Mesodermal cell (in vitro differentiated cells): ENCODE results near the gene UGDH. TPM values are rescaled to one million over a fixed set of nuclear protein-coding genes. Genes with fewer than 3 reads are reported as not detected.

Experiments
- H3K27ac ChIP-seq: 2 replicates; pipeline ENCODE4 v1.7.0; 2013; ENCODE audit warnings: mild to moderate bottlenecking, low read depth, low read length, moderate library complexity; ENCODE audit not compliant: severe bottlenecking
- H3K36me3 ChIP-seq: 2 replicates; pipeline ENCODE4 v1.7.1; 2013; ENCODE audit warnings: mild to moderate bottlenecking, low read length, moderate library complexity; ENCODE audit not compliant: control insufficient read depth, insufficient read depth
- H3K4me1 ChIP-seq: one replicate; pipeline ENCODE4 v1.7.1; 2013; ENCODE audit warnings: mild to moderate bottlenecking, low read length; ENCODE audit not compliant: insufficient read depth, control insufficient read depth, poor library complexity, severe bottlenecking
- H3K4me3 ChIP-seq: 2 replicates; pipeline ENCODE4 v1.7.0; 2013; ENCODE audit warnings: low read length, control low read depth, mild to moderate bottlenecking; ENCODE audit not compliant: insufficient read depth, poor library complexity, severe bottlenecking; ENCODE audit errors: extremely low read depth
- H3K9me3 ChIP-seq: 2 replicates; pipeline ENCODE4 v1.7.1; 2013; ENCODE audit warnings: mild to moderate bottlenecking, low read length, moderate library complexity; ENCODE audit not compliant: control insufficient read depth
- WGBS, 2 experiments: methylation state at CpG; one replicate each; pipeline ENCODE4 v1.1.5; 2013; ENCODE audit warnings: missing lambda C conversion rate in 2 of 2; ENCODE audit not compliant: insufficient coverage in 2 of 2; 5-methylcytosine and 5-hydroxymethylcytosine counted together
- polyA plus RNA-seq, 2 experiments: library from polyadenylated mRNA; stranded (reverse); fragments of 50-300 nt; gene quantifications; one replicate each; pipeline ENCODE4 v1.2.3, GENCODE V29; 2013

The UGDH gene
- polyA plus RNA-seq (2013, experiment 1 of 2) = 44.7 TPM
- polyA plus RNA-seq (2013, experiment 2 of 2) = 48.9 TPM

DNA sequence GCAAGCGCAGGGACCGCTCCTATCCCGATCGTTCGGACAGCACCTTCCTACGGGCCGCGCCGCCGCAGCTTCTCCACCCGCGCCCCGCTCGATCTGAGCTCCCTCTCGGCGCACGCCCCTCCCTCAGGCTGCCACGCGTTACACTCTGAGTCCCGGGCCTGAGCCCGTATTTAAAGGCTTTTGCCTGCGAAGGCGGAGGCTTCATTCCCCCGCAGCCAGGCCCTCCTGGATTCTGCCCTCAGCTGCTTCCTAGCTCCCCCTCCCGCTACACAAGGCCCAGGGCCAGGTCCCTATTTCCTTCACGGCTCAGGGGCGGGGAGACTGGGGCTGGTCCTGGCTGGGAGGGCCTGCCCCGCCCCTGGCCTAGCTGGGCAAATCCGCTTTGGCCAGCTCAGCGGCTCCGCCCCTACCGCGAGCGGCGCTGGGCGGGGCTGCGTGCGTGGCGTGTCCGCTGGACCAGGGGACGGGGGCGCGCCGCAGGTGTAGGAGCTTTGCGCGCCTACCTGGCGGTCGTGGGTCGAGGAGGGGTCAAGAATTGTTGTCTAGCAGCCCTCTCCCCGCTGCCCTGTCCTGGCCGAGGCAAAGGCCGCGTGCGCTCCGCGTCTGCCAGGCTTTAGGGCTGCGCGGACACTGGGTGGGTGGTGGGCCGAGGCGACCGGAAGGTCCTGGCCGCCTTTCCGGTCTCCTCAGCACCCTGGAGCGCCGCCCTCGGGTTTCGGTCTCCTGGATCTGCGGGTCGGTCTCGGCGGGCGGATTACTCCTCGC is at the start of gene UGDH:
TSS of gene UGDH (minus strand) at position 144 of the 765 bp plus-strand sequence. CDS start 5,927 bp downstream, outside the sequence.
- Histone ChIP-seq H3K9me3 (peaks cover 11% of the 10 kb centered on the region), H3K4me3 (peak within 1 kb of the TSS; percentile 92), H3K36me3 (peaks cover 49% of the 10 kb centered on the region), H3K4me1 (peaks cover 6% of the 10 kb centered on the region), H3K27ac (peak within 1 kb of the TSS; percentile 94)
- WGBS, 2 experiments = 0% methylated on average over 58 to 60 of the region's 73 CpGs

DNA sequence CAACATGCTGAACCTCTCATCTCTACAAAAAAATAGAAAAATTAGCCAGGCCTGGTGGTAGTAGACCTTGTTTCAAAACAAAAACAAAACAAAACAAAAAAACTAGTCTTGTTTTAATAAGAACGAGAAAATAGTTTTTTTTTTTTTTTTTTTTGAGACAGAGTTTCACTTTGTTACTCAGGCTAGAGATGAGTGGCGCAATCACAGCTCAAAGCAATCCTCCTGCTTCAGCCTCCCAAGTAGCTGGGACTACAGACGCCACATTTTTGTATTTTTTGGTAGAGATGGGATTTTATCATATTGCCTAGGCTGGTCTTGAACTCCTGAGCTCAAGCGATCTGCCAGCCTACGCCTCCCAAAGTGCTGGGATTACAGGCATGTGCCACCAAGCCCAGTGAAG is 47.7 kb upstream of the UGDH start:
- Histone ChIP-seq H3K4me3 (no peak overlapping the region), H3K9me3 (no peaks in the 10 kb centered on the region), H3K27ac (no peak overlapping the region), H3K36me3 (peaks cover 5% of the 10 kb centered on the region), H3K4me1 (peaks cover 4% of the 10 kb centered on the region)
- WGBS, 2 experiments = 80% methylated on average over 1 of the region's 5 CpGs; no CpG with 5 or more reads in 1 of the 2 experiments

DNA sequence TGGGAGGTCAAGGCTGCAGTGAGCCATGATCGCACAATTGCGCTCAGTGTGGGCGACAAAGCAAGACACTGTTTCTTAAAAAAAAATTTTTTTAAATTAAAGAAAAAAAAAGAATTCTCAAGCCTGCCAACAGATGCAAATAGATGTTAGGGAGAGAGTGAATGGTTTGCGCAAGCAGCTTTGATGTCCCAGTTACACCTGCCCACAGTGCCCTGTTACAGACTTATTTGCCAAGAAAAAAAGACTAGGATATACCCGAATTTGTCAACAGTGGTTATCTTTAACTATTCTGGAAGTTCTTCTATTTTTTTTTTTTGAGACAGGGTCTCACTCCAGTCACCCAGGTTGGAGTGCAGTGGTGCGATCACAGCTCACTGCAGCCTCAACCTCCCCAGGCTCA is 44.3 kb upstream of the UGDH start:
- 75 to 90% methylated on average over 2 of the region's 6 CpGs for WGBS, 2 experiments
- H3K36me3 ChIP-seq = peaks cover 5% of the 10 kb centered on the region
- peaks cover 4% of the 10 kb centered on the region for H3K4me1 ChIP-seq
- H3K27ac ChIP-seq = no peak overlapping the region
- no peak overlapping the region for H3K4me3 ChIP-seq
- no peaks in the 10 kb centered on the region for H3K9me3 ChIP-seq

DNA sequence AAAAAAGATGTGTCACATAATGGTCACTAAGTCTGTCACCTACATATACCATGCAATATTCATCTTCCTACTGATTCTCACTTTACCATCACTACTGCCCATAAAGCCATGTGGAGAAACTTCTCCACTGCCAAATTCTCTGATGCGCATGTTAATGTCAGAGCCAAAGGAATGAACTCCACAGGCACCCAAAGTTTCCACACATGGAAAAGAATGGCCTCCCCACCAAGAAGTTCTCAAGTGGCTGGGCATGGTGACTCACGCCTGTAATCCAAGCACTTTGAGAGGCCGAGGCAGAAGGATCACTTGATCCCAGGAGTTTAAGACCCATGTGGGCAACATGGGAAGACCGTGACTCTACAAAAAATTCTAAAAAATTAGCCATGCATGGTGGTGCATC is 43.8 kb upstream of the UGDH start:
- Histone ChIP-seq H3K4me1 (peaks cover 4% of the 10 kb centered on the region), H3K27ac (no peak overlapping the region), H3K36me3 (peaks cover 5% of the 10 kb centered on the region), H3K9me3 (peaks cover 1% of the 10 kb centered on the region), H3K4me3 (no peak overlapping the region)
- 83 to 100% methylated on average over 3 to 4 of the region's 4 CpGs for WGBS, 2 experiments

DNA sequence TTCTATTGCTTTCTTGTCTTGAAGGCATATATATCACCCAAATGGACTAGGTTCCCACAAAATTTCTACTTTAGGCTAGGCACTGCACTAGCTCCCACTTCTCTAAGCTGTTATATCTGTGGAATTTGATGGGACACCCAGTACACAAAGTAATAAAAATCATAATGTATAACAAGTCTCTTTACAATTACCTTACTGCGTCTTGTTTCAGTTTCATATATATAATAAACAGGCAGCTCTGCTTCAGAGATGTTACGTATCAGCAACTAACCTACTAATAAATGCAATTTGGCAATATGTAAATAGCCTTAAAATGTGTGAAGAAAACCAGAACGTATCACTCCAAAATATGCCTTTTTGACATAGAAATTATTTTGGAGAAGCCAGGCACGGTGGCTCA is 42.0 kb upstream of the UGDH start:
- Histone ChIP-seq H3K27ac (no peak overlapping the region), H3K36me3 (peaks cover 18% of the 10 kb centered on the region), H3K4me3 (no peak overlapping the region), H3K9me3 (peaks cover 13% of the 10 kb centered on the region), H3K4me1 (peaks cover 4% of the 10 kb centered on the region)
- WGBS, 2 experiments = 90 to 100% methylated on average over 1 of the region's 4 CpGs

DNA sequence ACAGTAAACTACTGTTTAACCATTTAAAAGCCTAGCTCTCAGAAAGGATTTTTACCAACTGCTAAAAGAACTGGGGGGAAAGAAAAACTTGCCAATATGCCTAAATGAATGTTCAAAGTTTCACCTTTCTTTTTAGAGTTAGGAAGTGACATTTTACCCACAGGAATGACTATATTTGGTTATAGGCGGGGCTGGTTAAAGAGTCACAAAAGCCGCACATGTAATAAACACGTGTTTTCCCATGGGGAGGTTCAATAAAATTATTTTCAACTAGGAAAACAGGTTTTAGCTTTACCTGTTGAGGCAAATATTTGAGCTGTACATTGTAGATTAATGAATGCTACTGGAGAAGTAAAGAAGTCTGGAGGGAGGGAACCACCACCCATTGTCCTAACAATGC is 41.6 kb upstream of the UGDH start:
- peaks cover 13% of the 10 kb centered on the region for H3K9me3 ChIP-seq
- WGBS, 2 experiments = 100% methylated on average over 1 of the region's 3 CpGs; no CpG with 5 or more reads in 1 of the 2 experiments
- peaks cover 19% of the 10 kb centered on the region for H3K36me3 ChIP-seq
- H3K27ac ChIP-seq = no peak overlapping the region
- peaks cover 4% of the 10 kb centered on the region for H3K4me1 ChIP-seq
- no peak overlapping the region for H3K4me3 ChIP-seq

DNA sequence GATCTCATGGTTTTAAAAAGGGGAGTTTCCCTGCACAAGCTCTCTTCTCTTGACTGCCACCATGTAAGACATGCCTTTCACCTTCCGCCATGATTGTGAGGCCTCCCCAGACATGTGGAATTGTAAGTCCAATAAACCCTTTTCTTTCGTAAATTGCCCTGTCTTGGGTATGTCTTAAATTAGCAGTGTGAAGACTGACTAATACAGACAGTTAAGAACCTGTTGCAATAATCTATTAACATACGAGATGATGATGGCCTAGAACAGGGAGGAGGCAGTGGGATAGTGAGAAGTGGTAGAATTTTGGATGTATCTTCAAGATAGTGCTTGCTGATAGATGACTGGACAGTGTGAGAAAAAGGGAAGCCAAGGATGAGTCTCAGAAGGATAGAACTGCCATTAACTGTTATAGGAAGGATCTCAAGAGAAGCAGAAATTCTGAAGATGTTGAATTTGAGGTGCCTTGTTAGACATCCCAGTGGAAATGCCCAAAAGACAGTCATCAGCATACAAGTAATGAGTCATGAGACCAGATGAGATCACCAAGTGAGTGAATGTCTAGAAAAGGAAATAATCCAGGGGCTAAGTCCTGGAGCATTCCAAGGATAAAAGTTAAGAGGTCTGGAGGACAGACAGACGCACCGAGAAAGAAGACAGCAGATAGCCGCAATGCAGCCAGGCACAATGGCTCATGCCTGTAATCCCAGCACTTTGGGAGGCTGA is 38.8 kb upstream of the UGDH start:
- no peak overlapping the region for H3K4me3 ChIP-seq
- 89 to 95% methylated on average over 4 to 5 of the region's 6 CpGs for WGBS, 2 experiments
- H3K36me3 ChIP-seq = peaks cover 17% of the 10 kb centered on the region
- H3K9me3 ChIP-seq = peaks cover 13% of the 10 kb centered on the region
- peaks cover 2% of the 10 kb centered on the region for H3K4me1 ChIP-seq
- H3K27ac ChIP-seq = no peak overlapping the region

DNA sequence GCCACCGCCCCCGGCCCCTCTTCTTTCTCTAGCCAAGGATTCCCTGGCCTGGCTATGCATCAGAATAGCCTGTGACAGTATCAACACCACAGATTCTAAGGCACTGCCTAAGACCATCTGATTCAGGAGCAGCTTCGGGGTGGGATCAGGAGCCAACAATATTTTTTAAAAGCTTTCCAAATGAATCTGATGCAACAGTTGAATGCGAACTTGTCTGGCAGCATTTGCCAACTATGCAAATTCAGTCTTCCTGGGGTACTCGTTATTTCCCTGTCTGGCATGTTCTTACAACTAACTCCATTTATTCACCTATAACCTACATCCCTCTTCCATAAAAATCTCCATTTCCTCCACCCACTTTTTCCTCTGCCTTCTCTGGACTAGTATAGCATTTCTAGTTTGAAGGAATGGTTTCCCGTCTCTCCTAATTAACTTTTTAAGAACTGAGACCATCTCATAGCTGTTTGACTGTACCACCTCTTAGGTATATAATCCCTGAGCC is 36.2 kb upstream of the UGDH start:
- Histone ChIP-seq H3K9me3 (peaks cover 13% of the 10 kb centered on the region), H3K27ac (no peak overlapping the region)

DNA sequence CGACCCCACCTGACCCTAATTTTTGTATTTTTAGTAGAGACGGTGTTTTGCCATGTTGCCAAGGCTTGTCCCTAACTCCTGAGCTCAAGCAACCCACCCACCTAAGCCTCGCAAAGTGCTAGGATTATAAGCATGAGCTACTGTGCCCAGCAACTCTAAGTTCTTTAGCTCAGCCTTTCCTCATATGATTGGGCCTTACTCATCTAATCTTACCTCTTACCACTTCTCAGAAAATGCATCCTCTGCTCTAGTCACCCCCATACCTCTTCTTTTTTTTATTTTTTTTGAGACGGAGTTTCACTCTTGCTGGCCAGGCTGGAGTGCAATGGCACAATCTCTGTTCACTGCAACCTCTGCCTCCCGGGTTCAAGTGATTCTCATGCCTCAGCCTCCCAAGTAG is 35.6 kb upstream of the UGDH start:
- H3K4me1 ChIP-seq = peaks cover 3% of the 10 kb centered on the region
- no peak overlapping the region for H3K27ac ChIP-seq
- 93 to 97% methylated on average over 5 of the region's 5 CpGs for WGBS, 2 experiments
- H3K9me3 ChIP-seq = peaks cover 13% of the 10 kb centered on the region
- peaks cover 14% of the 10 kb centered on the region for H3K36me3 ChIP-seq
- no peak overlapping the region for H3K4me3 ChIP-seq

More for the DNA sequence above, 36.2 kb upstream of the UGDH start:
- no peak overlapping the region for H3K4me3 ChIP-seq
- peaks cover 14% of the 10 kb centered on the region for H3K36me3 ChIP-seq
- WGBS, 2 experiments = 88 to 90% methylated on average over 6 of the region's 6 CpGs
- peaks cover under 1% of the 10 kb centered on the region for H3K4me1 ChIP-seq

DNA sequence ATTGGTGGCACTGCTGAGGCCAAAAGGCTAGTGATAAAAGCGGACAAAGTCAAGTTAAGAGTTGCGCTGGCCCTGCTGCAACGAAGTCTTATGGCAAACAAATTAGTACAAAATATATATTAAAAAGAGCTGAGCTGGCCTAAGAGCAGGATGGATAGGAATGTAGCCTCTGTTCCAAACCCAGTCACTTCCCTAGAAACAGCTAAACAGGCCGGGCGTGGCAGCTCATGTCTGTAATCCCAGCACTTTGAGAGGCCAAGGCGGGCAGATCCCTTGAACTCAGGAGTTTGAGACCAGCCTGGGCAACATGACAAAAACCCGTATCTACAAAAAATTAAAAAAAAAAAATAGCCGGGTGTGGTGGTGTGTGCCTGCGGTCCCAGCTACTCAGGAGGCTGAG is 32.4 kb upstream of the UGDH start:
- H3K9me3 ChIP-seq = no peaks in the 10 kb centered on the region
- no peak overlapping the region for H3K27ac ChIP-seq
- no peak overlapping the region for H3K4me3 ChIP-seq
- peaks cover 8% of the 10 kb centered on the region for H3K36me3 ChIP-seq
- 93 to 96% methylated on average over 3 of the region's 9 CpGs for WGBS, 2 experiments
- H3K4me1 ChIP-seq = peaks cover 3% of the 10 kb centered on the region
